Lower leg skin (tissue), 4 donors: ENCODE results near the gene PAXX. TPM values are rescaled to one million over a fixed set of nuclear protein-coding genes. Genes with fewer than 3 reads are reported as not detected.
A peak's percentile ranks its signal among the peaks of the same experiment; 100 is the strongest.

Source experiments
- DNase-seq, 2 donors: peaks; one replicate each; pipeline ENCODE4 v3.0.0-alpha.2; 2019; ENCODE audit warnings: low spot score in 2 of 2
- H3K4me3 ChIP-seq: fragments of 200-600 bp; sonication (generic); 2 replicates; pipeline ENCODE4 v1.5.1; 2017; ENCODE audit warnings: mild to moderate bottlenecking, low read depth; ENCODE audit not compliant: poor library complexity, severe bottlenecking
- POLR2A ChIP-seq, 2 donors: fragments of 450-650 bp; IDR thresholded peaks; one replicate each; pipeline ENCODE4 v1.6.1; 2016 to 2017; ENCODE audit warnings: antibody characterized with exemption in 2 of 2, mild to moderate bottlenecking in 1 of 2, moderate library complexity in 1 of 2
- WGBS, 2 donors: methylation state at CpG; one replicate each; pipeline ENCODE4 v1.1.5; 2018; 5-methylcytosine and 5-hydroxymethylcytosine counted together
- intact Hi-C: fragments of 100-400 bp; cut with DNase I; formaldehyde crosslinking; loops from one replicate; pipeline ENCODE4 v1.15.0; 2023; ENCODE audit warnings: low total_unique reads
- total RNA-seq, 4 donors: library from RNA; depleted of rRNA; stranded (reverse); fragments of >200 nt; gene quantifications; one replicate each; pipeline ENCODE4 v1.1.0, GENCODE V29; 2016
- TF ChIP-seq, protein P1 (sequence below), 3 donors: fragments of 450-650 bp; IDR thresholded peaks; one replicate each; pipeline ENCODE4 v1.5.1; 2016; ENCODE audit warnings: antibody characterized with exemption in 3 of 3, mild to moderate bottlenecking in 3 of 3, moderate library complexity in 2 of 3

Gene PAXX
- total RNA-seq, 4 donors from 2014 or later: 38.7 to 75.8 (median 58.2) TPM

DNA sequence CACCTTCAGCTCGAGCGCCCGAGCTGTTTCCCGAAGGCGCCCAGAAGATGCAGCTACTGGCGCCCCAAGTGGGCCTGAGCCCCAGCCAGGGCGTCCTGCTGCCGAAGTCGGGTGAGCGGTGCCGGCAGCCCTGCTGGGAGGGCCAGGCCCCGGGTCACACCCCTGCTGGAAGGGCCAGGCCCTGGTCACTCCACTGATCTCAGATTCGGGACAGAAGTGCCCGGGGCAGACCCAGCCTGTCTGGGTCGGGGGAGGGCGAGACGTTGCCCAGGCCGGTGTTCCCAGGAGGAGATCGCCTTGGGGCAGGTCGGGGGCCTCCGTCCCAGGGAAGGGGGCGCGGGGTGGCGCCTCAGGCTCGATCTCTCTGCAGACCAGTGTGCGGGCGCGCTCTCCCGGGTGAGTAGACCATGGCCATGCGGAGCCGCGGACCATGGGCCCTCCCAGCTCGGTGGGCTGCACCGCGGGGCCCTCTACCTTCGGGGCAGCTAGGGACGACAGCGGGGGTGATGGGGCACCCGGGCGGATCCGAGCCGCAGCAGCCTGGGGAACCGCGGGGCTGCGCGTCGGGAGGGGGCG, 7.1 kb upstream of the PAXX start:
- H3K4me3 ChIP-seq: no peak overlapping the region
- no peak for DNase-seq
- no peak for TF ChIP-seq POLR2A (IDR thresholded peaks at IDR 0.05)

DNA sequence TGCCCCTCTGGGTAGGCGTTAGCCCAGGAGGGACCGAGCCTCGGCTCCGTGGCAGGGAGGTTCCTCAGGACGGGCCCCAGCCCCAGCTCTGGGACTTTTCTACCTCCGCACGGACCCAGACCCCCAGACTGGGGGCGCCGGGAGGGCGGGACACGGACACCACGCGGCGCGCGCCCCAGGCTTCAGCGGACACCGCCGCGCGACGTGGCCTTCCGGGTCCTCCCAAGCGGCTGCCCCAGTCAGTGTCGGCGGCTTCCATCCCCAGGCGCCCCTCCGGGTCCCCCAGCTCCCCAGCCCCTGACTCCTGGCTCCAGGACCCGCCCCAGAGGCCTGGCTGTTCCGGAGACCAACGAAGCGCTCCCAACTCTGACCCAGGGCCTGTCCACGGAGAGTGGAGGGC, 6.4 kb upstream of the PAXX start:
- WGBS, 2 donors: 25 to 32% methylated on average over 10 to 33 of the region's 33 CpGs
- DNase-seq: no peak
- intact Hi-C loops: no loop called here
- H3K4me3 ChIP-seq: no peak overlapping the region
- TF ChIP-seq, protein P1, sequence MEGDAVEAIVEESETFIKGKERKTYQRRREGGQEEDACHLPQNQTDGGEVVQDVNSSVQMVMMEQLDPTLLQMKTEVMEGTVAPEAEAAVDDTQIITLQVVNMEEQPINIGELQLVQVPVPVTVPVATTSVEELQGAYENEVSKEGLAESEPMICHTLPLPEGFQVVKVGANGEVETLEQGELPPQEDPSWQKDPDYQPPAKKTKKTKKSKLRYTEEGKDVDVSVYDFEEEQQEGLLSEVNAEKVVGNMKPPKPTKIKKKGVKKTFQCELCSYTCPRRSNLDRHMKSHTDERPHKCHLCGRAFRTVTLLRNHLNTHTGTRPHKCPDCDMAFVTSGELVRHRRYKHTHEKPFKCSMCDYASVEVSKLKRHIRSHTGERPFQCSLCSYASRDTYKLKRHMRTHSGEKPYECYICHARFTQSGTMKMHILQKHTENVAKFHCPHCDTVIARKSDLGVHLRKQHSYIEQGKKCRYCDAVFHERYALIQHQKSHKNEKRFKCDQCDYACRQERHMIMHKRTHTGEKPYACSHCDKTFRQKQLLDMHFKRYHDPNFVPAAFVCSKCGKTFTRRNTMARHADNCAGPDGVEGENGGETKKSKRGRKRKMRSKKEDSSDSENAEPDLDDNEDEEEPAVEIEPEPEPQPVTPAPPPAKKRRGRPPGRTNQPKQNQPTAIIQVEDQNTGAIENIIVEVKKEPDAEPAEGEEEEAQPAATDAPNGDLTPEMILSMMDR (IDR thresholded peaks at IDR 0.05): no peak
- TF ChIP-seq POLR2A (IDR thresholded peaks at IDR 0.05): no peak

More for the DNA sequence above, 7.1 kb upstream of the PAXX start:
- WGBS, 2 donors: 15 to 17% methylated on average over 21 to 24 of the region's 48 CpGs
- intact Hi-C loops: no loop called here

DNA sequence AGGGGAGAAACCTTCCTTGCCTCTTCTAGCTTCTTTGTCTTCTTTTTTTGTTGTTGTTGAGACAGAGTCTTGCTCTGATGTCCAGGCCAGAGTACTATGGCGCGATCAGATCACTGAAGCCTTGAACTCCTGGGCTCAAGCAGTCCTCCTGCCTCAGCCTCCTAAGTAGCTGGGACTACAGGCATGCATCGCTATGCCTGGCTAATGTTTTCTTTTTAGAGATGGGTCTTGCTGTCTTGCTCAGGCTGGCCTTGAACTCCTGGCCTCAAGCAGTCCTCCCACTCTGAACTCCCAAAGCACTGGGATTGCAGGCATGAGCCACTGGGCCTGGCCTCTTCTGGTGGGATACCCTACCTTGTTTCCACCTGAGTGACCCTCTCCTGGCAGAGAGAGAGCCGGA, 3.4 kb upstream of the PAXX start:
- intact Hi-C loops: no loop called here
- no peak overlapping the region for H3K4me3 ChIP-seq
- DNase-seq: no peak
- no peak for TF ChIP-seq POLR2A (IDR thresholded peaks at IDR 0.05)
- TF ChIP-seq, protein P1 (IDR thresholded peaks at IDR 0.05): no peak
- 96 to 97% methylated on average over 4 of the region's 4 CpGs for WGBS, 2 donors

DNA sequence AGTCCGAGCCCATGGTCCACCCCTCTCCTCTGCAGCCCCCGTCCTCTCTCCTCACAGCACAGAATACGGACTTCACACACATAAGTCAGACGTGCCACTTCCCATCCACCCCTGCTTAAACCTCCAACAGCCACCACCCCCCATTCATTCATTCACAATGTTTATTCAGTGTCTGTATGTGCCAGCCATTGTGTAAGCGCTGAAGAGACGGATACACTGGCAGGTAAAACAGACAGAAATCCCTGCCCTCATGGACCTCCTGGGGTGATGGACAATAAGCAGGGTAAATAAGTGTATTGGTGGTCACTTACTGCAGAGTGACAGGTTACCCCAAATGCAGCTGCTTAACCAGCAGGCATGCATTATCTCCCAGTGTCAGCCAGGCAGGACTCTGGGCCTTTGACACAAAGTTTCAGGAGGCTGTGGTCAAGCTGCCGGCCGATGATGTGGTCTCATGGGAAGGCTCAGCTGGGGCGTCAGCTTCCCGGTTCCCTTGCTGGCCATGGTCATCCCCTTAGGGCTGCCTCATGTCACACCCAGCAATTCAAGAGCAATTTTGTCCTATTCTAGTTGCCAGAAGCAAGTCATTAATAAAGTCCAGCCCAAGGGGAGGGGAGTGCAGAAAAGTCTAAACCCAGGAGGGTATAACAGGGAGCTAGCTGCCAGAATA, 1.8 kb upstream of the PAXX start:
- no peak overlapping the region for H3K4me3 ChIP-seq
- intact Hi-C loops: no loop called here
- no peak for DNase-seq
- WGBS, 2 donors: 76 to 82% methylated on average over 10 of the region's 10 CpGs
- TF ChIP-seq POLR2A (IDR thresholded peaks at IDR 0.05): no peak
- TF ChIP-seq, protein P1 (IDR thresholded peaks at IDR 0.05): no peak

DNA sequence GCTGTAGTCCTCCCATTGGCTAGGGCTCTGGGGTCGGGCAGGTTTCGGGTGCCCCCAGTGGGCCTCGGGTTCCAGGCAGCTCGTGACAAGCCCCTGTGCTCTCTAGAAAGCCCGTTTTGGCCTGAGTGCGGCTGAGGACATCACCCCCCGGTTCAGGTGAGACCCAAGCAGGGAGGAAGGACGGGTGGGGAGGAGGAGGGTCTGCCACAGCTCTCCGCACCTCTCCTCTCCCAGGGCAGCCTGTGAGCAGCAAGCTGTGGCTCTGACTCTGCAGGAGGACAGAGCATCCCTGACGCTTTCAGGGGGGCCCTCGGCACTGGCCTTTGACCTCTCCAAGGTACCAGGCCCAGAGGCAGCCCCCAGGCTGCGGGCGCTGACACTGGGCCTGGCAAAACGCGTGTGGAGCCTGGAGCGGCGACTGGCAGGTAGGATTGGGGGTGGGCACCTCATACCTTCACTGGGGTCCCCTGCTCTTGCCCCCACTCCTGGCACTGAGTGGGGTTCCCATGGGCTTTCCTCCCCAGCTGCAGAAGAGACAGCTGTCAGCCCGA, 672 bp downstream of the PAXX start:
- DNase-seq: no peak
- WGBS, 2 donors: 31 to 57% methylated on average over 8 to 14 of the region's 18 CpGs
- TF ChIP-seq, protein P1 (IDR thresholded peaks at IDR 0.05): no peak
- TF ChIP-seq POLR2A (IDR thresholded peaks at IDR 0.05): no peak
- peak overlapping the region; percentile 47 for H3K4me3 ChIP-seq
- intact Hi-C loops: no loop called here

DNA sequence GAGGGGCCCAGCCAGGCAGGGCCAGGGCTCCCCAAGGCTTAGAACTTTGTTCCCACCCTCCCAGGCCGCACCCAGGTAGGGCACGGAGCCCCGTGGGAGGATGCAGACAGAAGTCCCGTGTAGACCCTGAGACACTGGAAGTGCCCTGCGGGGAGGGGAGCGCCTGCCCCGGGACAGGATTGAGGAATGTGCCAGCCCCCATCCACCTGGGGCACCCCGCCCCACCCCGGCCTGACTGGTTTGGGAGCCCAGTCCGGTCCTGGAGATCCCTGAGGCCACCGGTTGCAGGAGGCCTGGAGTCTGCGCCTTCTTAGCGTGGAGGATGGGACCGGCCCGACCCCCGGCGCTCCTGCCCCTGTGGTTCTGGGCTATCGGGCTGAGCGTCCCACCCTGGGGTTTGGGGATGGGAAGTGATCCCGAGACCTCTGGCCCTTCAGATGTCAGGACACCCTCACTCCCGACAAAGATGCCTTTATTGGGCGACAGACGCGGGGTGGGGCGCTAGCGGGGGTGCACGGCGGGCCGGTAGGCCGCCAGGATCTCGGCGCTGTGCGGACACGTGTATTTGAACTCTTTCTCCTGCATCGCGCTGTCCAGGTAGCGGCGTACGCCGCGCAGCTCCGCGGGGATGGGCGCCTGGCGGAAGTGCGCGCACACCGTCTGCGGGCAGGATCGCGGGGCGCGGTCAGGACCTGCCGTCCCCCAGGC, 2.1 kb downstream of the PAXX start:
- intact Hi-C loops: no loop called here
- no peak for DNase-seq
- TF ChIP-seq, protein P1 (IDR thresholded peaks at IDR 0.05): no peak
- no peak for TF ChIP-seq POLR2A (IDR thresholded peaks at IDR 0.05)
- no peak overlapping the region for H3K4me3 ChIP-seq
- 52 to 69% methylated on average over 8 to 28 of the region's 54 CpGs for WGBS, 2 donors
